HAP-1 (cell line): ENCODE measurements around the gene PADI3.

Experiments used
- DNase-seq, 2 experiments: peaks; one replicate each; pipeline ENCODE4 v3.0.0-alpha.2; 2016 to 2020; ENCODE audit warnings: low spot score in 2 of 2
- H3K27me3 ChIP-seq: fragments of 250-450 bp; sonication (Bioruptor Pico); 2 replicates; pipeline ENCODE4 v1.5.1; 2020; ENCODE audit warnings: low read depth, mild to moderate bottlenecking, moderate library complexity
- H3K36me3 ChIP-seq: fragments of 250-450 bp; sonication (Bioruptor Pico); replicated peaks from 2 replicates; pipeline ENCODE4 v1.5.1; 2020; ENCODE audit warnings: mild to moderate bottlenecking
- H3K4me1 ChIP-seq: fragments of 250-450 bp; sonication (Bioruptor Pico); 2 replicates; pipeline ENCODE4 v1.5.1; 2020; ENCODE audit warnings: mild to moderate bottlenecking
- H3K4me3 ChIP-seq: fragments of 250-450 bp; sonication (Bioruptor Pico); 2 replicates; pipeline ENCODE4 v1.5.1; 2020; ENCODE audit warnings: mild to moderate bottlenecking, moderate library complexity
- H3K9me3 ChIP-seq: fragments of 250-450 bp; sonication (Bioruptor Pico); 2 replicates; pipeline ENCODE4 v1.5.1; 2020; ENCODE audit warnings: mild to moderate bottlenecking, moderate library complexity
- in situ Hi-C: fragments of 300-500 bp; cut with MboI; formaldehyde crosslinking; loops from 3 replicates; pipeline ENCODE4 v1.14.3; 2020; ENCODE audit warnings: low sequenced_read_pairs, inconsistent platforms, mixed read lengths

PADI3 gene

GRCh38 chr1:17296086-17296485, 47.2 kb downstream of the PADI3 start:
- Histone ChIP-seq H3K36me3 (no peaks in the 10 kb centered on the region), H3K4me1 (no peaks in the 10 kb centered on the region), H3K27me3 (peaks cover 13% of the 10 kb centered on the region), H3K4me3 (no peak overlapping the region), H3K9me3 (no peaks in the 10 kb centered on the region)
- DNase-seq = no peak
- in situ Hi-C loops = no loop called here

GRCh38 chr1:17297991-17298390, 49.1 kb downstream of the PADI3 start:
- Histone ChIP-seq H3K4me1 (no peaks in the 10 kb centered on the region), H3K27me3 (peaks cover 11% of the 10 kb centered on the region), H3K36me3 (no peaks in the 10 kb centered on the region), H3K4me3 (no peak overlapping the region), H3K9me3 (no peaks in the 10 kb centered on the region)
- in situ Hi-C loops = no loop called here
- DNase-seq = no peak

- Histone ChIP-seq H3K4me1 (no peaks in the 10 kb centered on the region), H3K4me3 (no peak overlapping the region), H3K27me3 (peaks cover 7% of the 10 kb centered on the region), H3K36me3 (no peaks in the 10 kb centered on the region), H3K9me3 (no peaks in the 10 kb centered on the region)
- in situ Hi-C loops = no loop called here
- DNase-seq = no peak
Measured at GRCh38 chr1:17301767-17302166, 52.9 kb downstream of the PADI3 start.

- Histone ChIP-seq H3K4me1 (peaks cover 1% of the 10 kb centered on the region), H3K27me3 (no peaks in the 10 kb centered on the region), H3K4me3 (no peak overlapping the region), H3K36me3 (no peaks in the 10 kb centered on the region), H3K9me3 (no peaks in the 10 kb centered on the region)
- in situ Hi-C loops = no loop called here
- no peak for DNase-seq
Measured at GRCh38 chr1:17304151-17304825, 55.4 kb downstream of the PADI3 start.

- H3K9me3 ChIP-seq = no peaks in the 10 kb centered on the region
- no peak for DNase-seq
- H3K27me3 ChIP-seq = no peaks in the 10 kb centered on the region
- H3K36me3 ChIP-seq = no peaks in the 10 kb centered on the region
- in situ Hi-C loops = no loop called here
- peaks cover 6% of the 10 kb centered on the region for H3K4me1 ChIP-seq
- no peak overlapping the region for H3K4me3 ChIP-seq
Measured at GRCh38 chr1:17304826-17305175, 55.9 kb downstream of the PADI3 start.

- Histone ChIP-seq H3K4me3 (no peak overlapping the region), H3K4me1 (peaks cover 7% of the 10 kb centered on the region), H3K27me3 (no peaks in the 10 kb centered on the region), H3K9me3 (no peaks in the 10 kb centered on the region), H3K36me3 (no peaks in the 10 kb centered on the region)
- in situ Hi-C loops = no loop called here
- no peak for DNase-seq
Measured at GRCh38 chr1:17305576-17306095, 56.7 kb downstream of the PADI3 start.

- Histone ChIP-seq H3K4me3 (no peak overlapping the region), H3K9me3 (no peaks in the 10 kb centered on the region), H3K36me3 (no peaks in the 10 kb centered on the region), H3K4me1 (peaks cover 7% of the 10 kb centered on the region), H3K27me3 (no peaks in the 10 kb centered on the region)
- DNase-seq = no peak
- in situ Hi-C loops = no loop called here
Measured at GRCh38 chr1:17306407-17306806, 57.5 kb downstream of the PADI3 start.

- no peak for DNase-seq
- H3K36me3 ChIP-seq = no peaks in the 10 kb centered on the region
- peaks cover 7% of the 10 kb centered on the region for H3K4me1 ChIP-seq
- in situ Hi-C loops = no loop called here
- no peak overlapping the region for H3K4me3 ChIP-seq
- H3K27me3 ChIP-seq = no peaks in the 10 kb centered on the region
- H3K9me3 ChIP-seq = no peaks in the 10 kb centered on the region
Measured at GRCh38 chr1:17306921-17307320, 58.0 kb downstream of the PADI3 start.

DNA sequence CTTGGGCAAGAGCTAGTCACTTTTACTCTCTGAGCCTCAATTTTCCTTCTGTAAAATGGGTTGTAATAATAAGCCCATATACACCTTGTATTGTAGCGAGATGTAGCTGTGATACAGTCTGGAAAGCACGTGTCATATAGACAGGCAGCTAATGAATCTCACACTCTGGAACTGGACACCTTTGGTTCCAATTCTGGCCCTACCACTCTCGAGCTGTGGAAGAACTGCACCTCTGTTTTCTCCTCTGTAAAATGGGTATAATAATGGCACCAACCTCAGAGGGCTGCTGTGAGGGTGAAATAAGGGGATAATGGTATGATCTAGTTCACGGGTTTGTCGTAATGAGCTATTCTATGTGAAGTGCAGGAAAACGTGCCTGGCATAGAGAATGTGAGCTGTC, 58.4 kb downstream of the PADI3 start:
- Histone ChIP-seq H3K9me3 (no peaks in the 10 kb centered on the region), H3K4me3 (no peak overlapping the region), H3K27me3 (no peaks in the 10 kb centered on the region), H3K4me1 (peaks cover 7% of the 10 kb centered on the region), H3K36me3 (no peaks in the 10 kb centered on the region)
- in situ Hi-C loops = no loop called here
- no peak for DNase-seq

- no peak within 1 kb of the TSS for H3K4me3 ChIP-seq
- H3K9me3 ChIP-seq = no peaks in the 10 kb centered on the region
- H3K27me3 ChIP-seq = no peaks in the 10 kb centered on the region
- H3K4me1 ChIP-seq = peaks cover 7% of the 10 kb centered on the region
- no peaks in the 10 kb centered on the region for H3K36me3 ChIP-seq
- in situ Hi-C loops = no loop called here
- DNase-seq = no peak
Measured at GRCh38 chr1:17307946-17308345, 59.0 kb downstream of the PADI3 start, which contains the start of gene PADI4. Gene PADI4, plus strand, starts transcription at chr1:17308197. Its CDS starts 26 bp downstream, at chr1:17308223.

GRCh38 chr1:17308593-17308992, 59.7 kb downstream of the PADI3 start:
- no peak for DNase-seq
- H3K36me3 ChIP-seq = no peaks in the 10 kb centered on the region
- no peaks in the 10 kb centered on the region for H3K9me3 ChIP-seq
- no peak overlapping the region for H3K4me3 ChIP-seq
- in situ Hi-C loops = no loop called here
- peaks cover 7% of the 10 kb centered on the region for H3K4me1 ChIP-seq
- H3K27me3 ChIP-seq = no peaks in the 10 kb centered on the region

- Histone ChIP-seq H3K36me3 (no peaks in the 10 kb centered on the region), H3K4me3 (no peak overlapping the region), H3K9me3 (no peaks in the 10 kb centered on the region), H3K27me3 (no peaks in the 10 kb centered on the region), H3K4me1 (peaks cover 7% of the 10 kb centered on the region)
- no peak for DNase-seq
- in situ Hi-C loops = no loop called here
Measured at GRCh38 chr1:17309426-17310067, 60.6 kb downstream of the PADI3 start.

- no peak for DNase-seq
- H3K9me3 ChIP-seq = no peaks in the 10 kb centered on the region
- H3K36me3 ChIP-seq = no peaks in the 10 kb centered on the region
- peaks cover 7% of the 10 kb centered on the region for H3K4me1 ChIP-seq
- in situ Hi-C loops = no loop called here
- H3K27me3 ChIP-seq = no peaks in the 10 kb centered on the region
- H3K4me3 ChIP-seq = no peak overlapping the region
Measured at GRCh38 chr1:17310068-17310640, 61.3 kb downstream of the PADI3 start.

DNA sequence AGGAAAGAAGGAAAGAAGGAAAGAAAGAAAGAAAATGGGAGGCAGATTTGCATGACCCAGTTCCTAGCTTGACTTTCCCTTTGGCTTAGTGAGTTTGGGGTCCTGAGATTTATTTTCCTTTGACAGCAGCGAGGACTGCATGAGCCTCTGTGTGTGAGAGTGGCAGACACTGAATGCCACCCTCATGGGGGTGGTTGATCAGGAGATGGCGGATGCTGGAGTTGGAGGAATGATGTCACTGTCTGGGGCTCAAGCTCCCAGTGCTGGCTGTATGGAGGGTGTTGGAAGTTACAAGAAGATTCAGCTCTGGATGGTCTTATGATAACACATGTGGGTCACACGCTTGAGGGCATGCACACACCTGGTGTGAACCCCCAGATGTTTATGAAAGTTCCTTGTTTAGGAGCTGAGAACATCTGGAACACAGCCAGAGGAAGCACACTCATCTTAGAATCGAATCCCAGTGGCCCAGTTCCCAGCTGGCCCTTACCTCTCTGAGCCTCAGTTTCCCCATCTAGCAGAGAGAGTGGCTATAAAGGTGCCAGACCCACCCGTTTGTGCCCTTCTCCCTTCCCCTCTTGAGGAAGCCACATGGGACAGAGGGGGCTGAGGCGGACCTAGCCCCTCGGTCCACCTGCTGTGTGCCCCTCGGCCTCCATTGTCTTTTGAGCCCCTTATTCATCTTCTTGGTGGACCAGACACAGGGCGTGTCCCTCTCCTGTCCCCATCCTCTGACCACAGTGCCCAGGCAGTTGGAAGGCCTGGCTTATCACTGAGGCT, 64.8 kb downstream of the PADI3 start:
- in situ Hi-C loops = no loop called here
- Histone ChIP-seq H3K4me1 (peaks cover 7% of the 10 kb centered on the region), H3K9me3 (no peaks in the 10 kb centered on the region), H3K27me3 (no peaks in the 10 kb centered on the region), H3K36me3 (no peaks in the 10 kb centered on the region), H3K4me3 (no peak overlapping the region)
- no peak for DNase-seq
